Hair follicular keratinocyte (primary cell): ENCODE measurements around the gene TUBA4B. TPM values are rescaled to one million over a fixed set of nuclear protein-coding genes. Genes with fewer than 3 reads are reported as not detected.

Experiments
- total RNA-seq: library from RNA; depleted of rRNA; stranded (reverse); fragments of >200 nt; gene quantifications from 2 replicates; pipeline ENCODE4 v1.2.3, GENCODE V29; 2015

TUBA4B gene
- total RNA-seq, result not detected in 2 replicates

GRCh38 chr2:219252900-219253752, at the start of gene TUBA4B:
TUBA4B (plus strand) TSS chr2:219253243; CDS start chr2:219253408, 165 bp downstream.

GRCh38 chr2:219206328-219207133, 46.5 kb upstream of the TUBA4B start, which contains the start of gene ZFAND2B:
ZFAND2B (plus strand) TSS chr2:219206782; CDS start chr2:219206988, 206 bp downstream.

GRCh38 chr2:219218732-219219701, 34.0 kb upstream of the TUBA4B start, which contains the start of gene ABCB6:
ABCB6 (minus strand) TSS chr2:219218958; CDS start chr2:219218673, 285 bp downstream.

GRCh38 chr2:219229305-219230058, 23.6 kb upstream of the TUBA4B start, which contains the start of the genes ANKZF1 and ATG9A:
ANKZF1 (plus strand) TSS chr2:219229806; CDS start chr2:219230258, 452 bp downstream.
ATG9A (minus strand) TSS chr2:219229636; CDS start chr2:219228024, 1,612 bp downstream.

GRCh38 chr2:219245148-219245898, 7.7 kb upstream of the TUBA4B start, which contains the start of the genes GLB1L and STK16:
GLB1L (minus strand) TSS chr2:219245444; CDS start chr2:219243573, 1,871 bp downstream.
STK16 (plus strand) TSS chr2:219245479; CDS start chr2:219246000, 521 bp downstream.

GRCh38 chr2:219253753-219254589, 928 bp downstream of the TUBA4B start, which contains the start of gene TUBA4A:
TUBA4A (minus strand) TSS chr2:219253918; CDS start chr2:219253858, 60 bp downstream.

GRCh38 chr2:219279151-219279915, 26.3 kb downstream of the TUBA4B start, which contains the start of gene DNAJB2:
DNAJB2 (plus strand) TSS chr2:219279366; CDS start chr2:219279834, 468 bp downstream.

GRCh38 chr2:219309278-219309677, 56.2 kb downstream of the TUBA4B start, which contains the start of gene PTPRN:
PTPRN (minus strand) TSS chr2:219309401; CDS start chr2:219309332, 69 bp downstream.

Other genes starting within 250 kb of the TUBA4B start
- not detected in 2 replicates for gene CFAP65, start 211.7 kb upstream of the TUBA4B start, total RNA-seq
- gene IHH, start 192.3 kb upstream of the TUBA4B start, total RNA-seq, result not detected in 2 replicates
- 7.3 and 12.3 TPM in 2 replicates for gene NHEJ1, start 92.4 kb upstream of the TUBA4B start, total RNA-seq
- 0.11 and 0.39 TPM in 2 replicates for gene SLC23A3, start 83.2 kb upstream of the TUBA4B start, total RNA-seq
- 40.1 and 43.7 TPM in 2 replicates for gene CNPPD1, start 76.3 kb upstream of the TUBA4B start, total RNA-seq
- 44.2 and 46.0 TPM in 2 replicates for gene RETREG2, start 75.0 kb upstream of the TUBA4B start, total RNA-seq
- 38.2 and 42.1 TPM in 2 replicates for gene ZFAND2B, start 46.5 kb upstream of the TUBA4B start, total RNA-seq
- gene ABCB6, start 34.3 kb upstream of the TUBA4B start, total RNA-seq, result 9.5 and 15.1 TPM in 2 replicates
- gene ATG9A, start 23.6 kb upstream of the TUBA4B start, total RNA-seq, result 36.9 and 40.2 TPM in 2 replicates
- gene ANKZF1, start 23.4 kb upstream of the TUBA4B start, total RNA-seq, result 23.5 and 27.4 TPM in 2 replicates
- 8.0 and 10.2 TPM in 2 replicates for gene GLB1L, start 7.8 kb upstream of the TUBA4B start, total RNA-seq
- 13.7 and 38.1 TPM in 2 replicates for gene STK16, start 7.8 kb upstream of the TUBA4B start, total RNA-seq
- 253 and 330 TPM in 2 replicates for gene TUBA4A, start 675 bp downstream of the TUBA4B start, total RNA-seq
- gene DNAJB2, start 26.1 kb downstream of the TUBA4B start, total RNA-seq, result 21.4 and 25.8 TPM in 2 replicates
- gene PTPRN, start 56.2 kb downstream of the TUBA4B start, total RNA-seq, result 0.08 TPM in 1 of 2 replicates, not detected in the other
- gene RESP18, start 79.5 kb downstream of the TUBA4B start, total RNA-seq, result not detected in 2 replicates
- 46.6 and 51.1 TPM in 2 replicates for gene DNPEP, start 134.7 kb downstream of the TUBA4B start, total RNA-seq
- not detected in 2 replicates for gene DES, start 165.1 kb downstream of the TUBA4B start, total RNA-seq
- 13.8 and 30.5 TPM in 2 replicates for gene SPEG, start 181.6 kb downstream of the TUBA4B start, total RNA-seq
- gene GMPPA, start 245.6 kb downstream of the TUBA4B start, total RNA-seq, result 56.1 and 82.3 TPM in 2 replicates